B cell (primary cell): Measurements from ENCODE around the gene ILK. TPM values are rescaled to one million over a fixed set of nuclear protein-coding genes. Genes with fewer than 3 reads are reported as not detected.
A peak's percentile ranks its signal among the peaks of the same experiment; 100 is the strongest.

ENCODE experiments used
- ATAC-seq: fragments of 200-7000 bp; cut with Tn5 transposase; one replicate; pipeline ENCODE4 v1.10.0; 2021; ENCODE audit warnings: low read depth, mild to moderate bottlenecking, moderate number of reproducible peaks, moderate library complexity
- CTCF ChIA-PET: fragments of 350-600 bp; sonication (Branson Sonifier 250); formaldehyde crosslinking; loops from one replicate; lab custom pipeline; 2021; ENCODE audit warnings: antibody characterized with exemption, inconsistent platforms; lab: Charles Lee
- POLR2A ChIA-PET: fragments of 350-600 bp; sonication (Branson Sonifier 250); formaldehyde crosslinking; loops from one replicate; lab custom pipeline; 2021; ENCODE audit warnings: antibody characterized with exemption; lab: Charles Lee
- DNase-seq: peaks from one replicate; pipeline ENCODE4 v3.0.0; 2013
- H2AFZ ChIP-seq: 2 replicates; pipeline ENCODE4 v1.6.1; 2012; ENCODE audit warnings: mild to moderate bottlenecking, low read depth, low read length; ENCODE audit not compliant: insufficient read depth, poor library complexity, severe bottlenecking
- H3K27ac ChIP-seq, 2 donors: 1 replicate in 1 of 2; 2 replicates in 1 of 2; pipeline ENCODE4 v1.5.1; 2012 to 2013; ENCODE audit warnings: low read length in 2 of 2, mild to moderate bottlenecking in 2 of 2, moderate library complexity in 1 of 2
- H3K27me3 ChIP-seq, 4 experiments: fragments of 200-600 bp in 1 of 4; sonication (generic) in 1 of 4; replicated peaks in 1 of 4; 1 replicate in 2 of 4; 2 replicates in 2 of 4; pipeline versions ENCODE4 v1.6.1 to v1.7.0; 2013 to 2016; ENCODE audit warnings: low read length in 3 of 4, mild to moderate bottlenecking in 2 of 4, mixed read lengths in 1 of 4, moderate library complexity in 1 of 4; ENCODE audit not compliant: insufficient read depth in 4 of 4, control insufficient read depth in 3 of 4; ENCODE audit errors: control extremely low read depth in 1 of 4
- H3K36me3 ChIP-seq, 2 experiments: replicated peaks in 1 of 2; 1 replicate in 1 of 2; 2 replicates in 1 of 2; pipeline versions ENCODE4 v1.6.1 to v1.7.1; 2013; ENCODE audit warnings: low read length in 1 of 2; ENCODE audit not compliant: insufficient read depth in 2 of 2, control insufficient read depth in 1 of 2; ENCODE audit errors: control extremely low read depth in 1 of 2, extremely low read depth in 1 of 2
- H3K4me1 ChIP-seq, 2 donors: fragments of 200-600 bp in 1 of 2; sonication (generic) in 1 of 2; 1 replicate in 1 of 2; 2 replicates in 1 of 2; pipeline versions ENCODE4 v1.5.1 to v1.6.1; 2013 to 2017; ENCODE audit warnings: low read length in 2 of 2; ENCODE audit not compliant: control insufficient read depth in 2 of 2, insufficient read depth in 2 of 2
- H3K4me2 ChIP-seq: replicated peaks from 2 replicates; pipeline ENCODE3; 2012; ENCODE audit warnings: mild to moderate bottlenecking, low read depth, low read length; ENCODE audit not compliant: poor library complexity, severe bottlenecking
- H3K4me3 ChIP-seq, 5 experiments: fragments of 200-600 bp in 1 of 5; sonication (generic) in 1 of 5; 1 replicate in 3 of 5; 2 replicates in 2 of 5; pipeline versions ENCODE4 v1.5.1 to v1.7.0; 2011 to 2016; ENCODE audit warnings: low read length in 4 of 5, mild to moderate bottlenecking in 4 of 5, low read depth in 2 of 5, control low read depth in 1 of 5, moderate library complexity in 1 of 5; ENCODE audit not compliant: insufficient read depth in 1 of 5; ENCODE audit errors: control extremely low read depth in 1 of 5, extremely low read depth in 1 of 5
- H3K79me2 ChIP-seq: fragments of 200-600 bp; sonication (generic); one replicate; pipeline ENCODE4 v1.6.0; 2016; ENCODE audit warnings: low read length; ENCODE audit not compliant: control insufficient read depth, insufficient read depth
- H3K9ac ChIP-seq: fragments of 200-600 bp; sonication (generic); 2 replicates; pipeline ENCODE4 v1.6.1; 2017; ENCODE audit warnings: mild to moderate bottlenecking, low read length, moderate library complexity
- H3K9me3 ChIP-seq, 3 donors: one replicate each; pipeline versions ENCODE4 v1.6.1 to v1.7.1; 2013; ENCODE audit warnings: low read length in 2 of 3; ENCODE audit not compliant: control insufficient read depth in 2 of 3, insufficient read depth in 1 of 3; ENCODE audit errors: control extremely low read depth in 1 of 3
- H4K20me1 ChIP-seq: 2 replicates; pipeline ENCODE4 v1.6.0; 2012; ENCODE audit warnings: mild to moderate bottlenecking, low read length; ENCODE audit not compliant: insufficient read depth, control insufficient read depth, poor library complexity, severe bottlenecking
- H3K27ac Mint-ChIP-seq: one replicate; pipeline ENCODE4 v1.8.0; 2021; ENCODE audit warnings: mixed read lengths
- H3K27me3 Mint-ChIP-seq: one replicate; pipeline ENCODE4 v1.8.0; 2021; ENCODE audit warnings: mixed read lengths
- H3K4me1 Mint-ChIP-seq: one replicate; pipeline ENCODE4 v1.8.0; 2021; ENCODE audit warnings: mixed read lengths
- H3K4me3 Mint-ChIP-seq: one replicate; pipeline ENCODE4 v1.8.0; 2021; ENCODE audit warnings: mixed read lengths
- H3K9me3 Mint-ChIP-seq: one replicate; pipeline ENCODE4 v1.8.0; 2022; ENCODE audit warnings: mixed read lengths; ENCODE audit not compliant: insufficient read depth
- EZH2 ChIP-seq: IDR thresholded peaks from 2 replicates; pipeline ENCODE4 v1.6.1; 2012; ENCODE audit warnings: borderline replicate concordance, low read depth, mild to moderate bottlenecking, moderate library complexity, low read length; ENCODE audit not compliant: insufficient read depth, poor library complexity, severe bottlenecking
- WGBS: methylation state at CpG from one replicate; pipeline ENCODE4 v1.1.5; 2013; ENCODE audit warnings: missing lambda C conversion rate; ENCODE audit not compliant: insufficient coverage; 5-methylcytosine and 5-hydroxymethylcytosine counted together
- intact Hi-C: fragments of 100-400 bp; cut with micrococcal nuclease; formaldehyde crosslinking; loops from one replicate; pipeline ENCODE4 v1.10.0; 2022
- polyA plus RNA-seq: library from polyadenylated mRNA; depleted of rRNA; stranded (reverse); fragments of >200 nt; gene quantifications from 2 replicates; pipeline ENCODE4 v1.2.3, GENCODE V29; 2012
- total RNA-seq, 2 donors: library from RNA; stranded (reverse); fragments of 120-200 nt in 1 of 2; gene quantifications; 1 replicate in 1 of 2; 2 replicates in 1 of 2; pipeline versions ENCODE4 v1.2.3 to v1.2.4, GENCODE V29; 2013 to 2022
- TF ChIP-seq, protein P1 (sequence below): fragments of 200-600 bp; IDR thresholded peaks from one replicate; pipeline ENCODE4 v1.8.0; 2022; ENCODE audit warnings: antibody characterized with exemption, mild to moderate bottlenecking

ILK gene
- total and polyA plus RNA-seq, 2 donors (not counting 1 experiment from before 2014, with no cell fraction given) = 88.5 to 131 TPM

GRCh38 chr11:6653656-6654055 is 50.1 kb downstream of the ILK start:
- Histone ChIP-seq H3K9me3 (no peaks in the 10 kb centered on the region), H3K27ac (no peak overlapping the region), H3K4me2 (no peak overlapping the region), H3K4me3 (no peak overlapping the region), H4K20me1 (no peaks in the 10 kb centered on the region), H3K27me3 (peaks cover 0 to 19% (median 12%) of the 10 kb centered on the region in 4 experiments), H3K79me2 (no peaks in the 10 kb centered on the region), H2AFZ (no peak overlapping the region), H3K4me1 (peaks cover 10 to 13% of the 10 kb centered on the region in 2 donors), H3K9ac (no peak overlapping the region), H3K36me3 (no peaks in the 10 kb centered on the region)
- no peaks in the 10 kb centered on the region for H3K9me3 Mint-ChIP-seq
- intact Hi-C loops = no loop called here
- DNase-seq (no peak), ATAC-seq (no peak)
- TF ChIP-seq, protein P1, sequence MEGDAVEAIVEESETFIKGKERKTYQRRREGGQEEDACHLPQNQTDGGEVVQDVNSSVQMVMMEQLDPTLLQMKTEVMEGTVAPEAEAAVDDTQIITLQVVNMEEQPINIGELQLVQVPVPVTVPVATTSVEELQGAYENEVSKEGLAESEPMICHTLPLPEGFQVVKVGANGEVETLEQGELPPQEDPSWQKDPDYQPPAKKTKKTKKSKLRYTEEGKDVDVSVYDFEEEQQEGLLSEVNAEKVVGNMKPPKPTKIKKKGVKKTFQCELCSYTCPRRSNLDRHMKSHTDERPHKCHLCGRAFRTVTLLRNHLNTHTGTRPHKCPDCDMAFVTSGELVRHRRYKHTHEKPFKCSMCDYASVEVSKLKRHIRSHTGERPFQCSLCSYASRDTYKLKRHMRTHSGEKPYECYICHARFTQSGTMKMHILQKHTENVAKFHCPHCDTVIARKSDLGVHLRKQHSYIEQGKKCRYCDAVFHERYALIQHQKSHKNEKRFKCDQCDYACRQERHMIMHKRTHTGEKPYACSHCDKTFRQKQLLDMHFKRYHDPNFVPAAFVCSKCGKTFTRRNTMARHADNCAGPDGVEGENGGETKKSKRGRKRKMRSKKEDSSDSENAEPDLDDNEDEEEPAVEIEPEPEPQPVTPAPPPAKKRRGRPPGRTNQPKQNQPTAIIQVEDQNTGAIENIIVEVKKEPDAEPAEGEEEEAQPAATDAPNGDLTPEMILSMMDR = no peak
- TF ChIP-seq EZH2 = no peak
- H3K27me3 Mint-ChIP-seq = peaks cover 13% of the 10 kb centered on the region
- WGBS = 94% methylated on average over 2 of the region's 2 CpGs
- ChIA-PET CTCF (interaction anchor here (2.8 kb wide), 1 partner anchor 123 kb away, joined by 9 read pairs; no protein-coding TSS in a partner anchor), POLR2A (no interaction called here)
- no peak overlapping the region for H3K4me3 Mint-ChIP-seq
- no peak overlapping the region for H3K27ac Mint-ChIP-seq
- peaks cover 9% of the 10 kb centered on the region for H3K4me1 Mint-ChIP-seq

- no peak overlapping the region for H3K4me3 Mint-ChIP-seq
- H3K9me3 Mint-ChIP-seq = no peaks in the 10 kb centered on the region
- peaks cover 13% of the 10 kb centered on the region for H3K27me3 Mint-ChIP-seq
- H3K27ac ChIP-seq = no peak overlapping the region
- peaks cover 0 to 19% (median 12%) of the 10 kb centered on the region in 4 experiments for H3K27me3 ChIP-seq
- H3K27ac Mint-ChIP-seq = no peak overlapping the region
- H3K9ac ChIP-seq = no peak overlapping the region
- no peaks in the 10 kb centered on the region for H3K79me2 ChIP-seq
- DNase-seq (no peak), ATAC-seq (no peak)
- intact Hi-C loops = no loop called here
- no peaks in the 10 kb centered on the region for H3K9me3 ChIP-seq
- WGBS = 83% methylated on average over 8 of the region's 9 CpGs
- H3K4me2 ChIP-seq = peak overlapping the region; percentile 76
- no peaks in the 10 kb centered on the region for H4K20me1 ChIP-seq
- H3K4me1 Mint-ChIP-seq = peaks cover 9% of the 10 kb centered on the region
- peaks cover 10 to 12% of the 10 kb centered on the region in 2 donors for H3K4me1 ChIP-seq
- H3K36me3 ChIP-seq = no peaks in the 10 kb centered on the region
- peak overlapping the region; percentile 66 for H2AFZ ChIP-seq
- no peak overlapping the region for H3K4me3 ChIP-seq
- POLR2A ChIA-PET = no interaction called here
- TF ChIP-seq, protein P1 = no peak
- TF ChIP-seq EZH2 = no peak
- CTCF ChIA-PET = interaction anchor here (2.8 kb wide), 1 partner anchor 123 kb away, joined by 9 read pairs; no protein-coding TSS in a partner anchor
Observed at GRCh38 chr11:6654281-6655019, 50.9 kb downstream of the ILK start.
